ENCODE results near the gene COQ10A. TPM values are rescaled to one million over a fixed set of nuclear protein-coding genes. Genes with fewer than 3 reads are reported as not detected.

COQ10A gene
- total RNA-seq, 4 donors from 2014 or later = 17.7 to 90.1 (median 54.5) TPM

GRCh38 chr12:56221757-56222530 is 44.8 kb upstream of the COQ10A start, which contains the start of gene RNF41:
RNF41 (minus strand) TSS chr12:56221922; CDS start chr12:56214047, 7,875 bp downstream.
- intact Hi-C loops (cut with DNase I; ENCODE audit: low total_unique reads) = loop anchor here (2.0 to 10.0 kb wide), 4 partner anchors 63 to 505 kb away; partner anchors contain the start of genes BLOC1S1, CS, MYL6 and SPRYD4
- peak within 1 kb of the TSS; percentile 80 to 99 (median 89) for H3K4me3 ChIP-seq
- peaks cover 34 to 45% of the 10 kb centered on the region in 2 donors for H3K4me1 ChIP-seq
- ATAC-seq (peak; percentile 81 to 89), DNase-seq (peak; percentile 95 to 97)
- in situ Hi-C loops (cut with MboI; ENCODE audit: low sequenced_read_pairs in 4 of 4) = loop anchor here in 1 of 4 donors (10.0 kb wide), 1 partner anchor 107 kb away; the partner anchor contains the start of genes RPL41 and ZC3H10
- no peaks in the 10 kb centered on the region for H3K27me3 ChIP-seq
- H3K9me3 ChIP-seq = no peaks in the 10 kb centered on the region
- TF ChIP-seq CTCF (IDR thresholded peaks at IDR 0.05 in 4 of 5, conservative IDR thresholded peaks at IDR 0.05 in 1 of 5) (peak in 2 of 5 experiments; percentile 15 to 32), POLR2A (IDR thresholded peaks at IDR 0.05) (peak; percentile 95)
- H3K36me3 ChIP-seq = no peaks in the 10 kb centered on the region
- H3K27ac ChIP-seq = peak within 1 kb of the TSS; percentile 96 to 100 (median 98)

- Histone ChIP-seq H3K4me1 (peaks cover 34 to 45% of the 10 kb centered on the region in 2 donors), H3K27ac (peak overlapping the region; percentile 96 to 100 (median 98)), H3K36me3 (peaks cover 0 to 3% of the 10 kb centered on the region in 2 donors), H3K9me3 (no peaks in the 10 kb centered on the region), H3K27me3 (no peaks in the 10 kb centered on the region), H3K4me3 (peak overlapping the region; percentile 80 to 99 (median 89))
- intact Hi-C loops (cut with DNase I; ENCODE audit: low total_unique reads) (loop anchor here (2.0 to 10.0 kb wide), 4 partner anchors 64 to 505 kb away; partner anchors contain the start of genes BLOC1S1, CS, MYL6 and SPRYD4), in situ Hi-C loops (cut with MboI; ENCODE audit: low sequenced_read_pairs in 4 of 4) (loop anchor here in 1 of 4 donors (10.0 kb wide), 1 partner anchor 108 kb away; the partner anchor contains the start of genes RPL41 and ZC3H10)
- DNase-seq (no peak), ATAC-seq (no peak)
- TF ChIP-seq POLR2A (IDR thresholded peaks at IDR 0.05) = no peak
- TF ChIP-seq CTCF (IDR thresholded peaks at IDR 0.05 in 4 of 5, conservative IDR thresholded peaks at IDR 0.05 in 1 of 5) = no peak
Observed at GRCh38 chr12:56222531-56222895, 44.2 kb upstream of the COQ10A start.

- Histone ChIP-seq H3K4me3 (peak overlapping the region; percentile 15 to 85 (median 62)), H3K4me1 (peaks cover 34 to 45% of the 10 kb centered on the region in 2 donors), H3K36me3 (peaks cover 0 to 6% of the 10 kb centered on the region in 2 donors), H3K27me3 (no peaks in the 10 kb centered on the region), H3K9me3 (no peaks in the 10 kb centered on the region), H3K27ac (peak overlapping the region; percentile 96 to 100 (median 98))
- intact Hi-C loops (cut with DNase I; ENCODE audit: low total_unique reads) (loop anchor here (1.0 to 10.0 kb wide), 8 partner anchors 30 to 506 kb away; partner anchors contain the start of genes BLOC1S1, CS, MYL6 and SPRYD4), in situ Hi-C loops (cut with MboI; ENCODE audit: low sequenced_read_pairs in 4 of 4) (loop anchor here in 1 of 4 donors (10.0 kb wide), 1 partner anchor 109 kb away; the partner anchor contains the start of genes RPL41 and ZC3H10)
- no peak for DNase-seq
- TF ChIP-seq POLR2A (IDR thresholded peaks at IDR 0.05) (no peak), CTCF (IDR thresholded peaks at IDR 0.05 in 4 of 5, conservative IDR thresholded peaks at IDR 0.05 in 1 of 5) (no peak)
- ATAC-seq = no peak
Observed at GRCh38 chr12:56223571-56224101, 43.1 kb upstream of the COQ10A start.

- H3K4me3 ChIP-seq = peak within 1 kb of the TSS; percentile 63 to 85 (median 79)
- H3K4me1 ChIP-seq = peaks cover 34 to 45% of the 10 kb centered on the region in 2 donors
- peak within 1 kb of the TSS; percentile 96 to 100 (median 98) for H3K27ac ChIP-seq
- in situ Hi-C loops (cut with MboI; ENCODE audit: low sequenced_read_pairs in 4 of 4) (loop anchor here in 1 of 4 donors (10.0 kb wide), 1 partner anchor 109 kb away; the partner anchor contains the start of genes RPL41 and ZC3H10), intact Hi-C loops (cut with DNase I; ENCODE audit: low total_unique reads) (loop anchor here (1.0 to 10.0 kb wide), 6 partner anchors 31 to 507 kb away; partner anchors contain the start of genes BLOC1S1, SPRYD4 and ZC3H10)
- H3K9me3 ChIP-seq = no peaks in the 10 kb centered on the region
- DNase-seq (peak; percentile 97 to 99), ATAC-seq (peak; percentile 79 to 84)
- H3K27me3 ChIP-seq = no peaks in the 10 kb centered on the region
- TF ChIP-seq POLR2A (IDR thresholded peaks at IDR 0.05) (peak in 1 of 2 donors; percentile 25), CTCF (IDR thresholded peaks at IDR 0.05 in 4 of 5, conservative IDR thresholded peaks at IDR 0.05 in 1 of 5) (peak; percentile 94 to 96 (median 95))
- H3K36me3 ChIP-seq = peaks cover 0 to 11% of the 10 kb centered on the region in 2 donors
Observed at GRCh38 chr12:56224102-56224701, 42.5 kb upstream of the COQ10A start, which contains the start of gene NABP2. NABP2 (plus strand) TSS chr12:56224342; CDS start chr12:56224857, 515 bp downstream.

Measured in gastrocnemius medialis (tissue), 4 donors.